PC-9 (cell line): ENCODE data around the gene ADM5.

Experiments used
- EZH2 ChIP-seq: fragments of 200-600 bp; sonication (generic); IDR thresholded peaks from 2 replicates; pipeline ENCODE4 v1.8.0; 2017; ENCODE audit warnings: antibody characterized with exemption, low read depth
- TF ChIP-seq, protein P1 (sequence below): fragments of 200-600 bp; sonication (generic); conservative IDR thresholded peaks from 2 replicates; pipeline ENCODE4 v1.6.1; 2017; ENCODE audit warnings: mixed run types, antibody characterized with exemption, mild to moderate bottlenecking, moderate library complexity

DNA sequence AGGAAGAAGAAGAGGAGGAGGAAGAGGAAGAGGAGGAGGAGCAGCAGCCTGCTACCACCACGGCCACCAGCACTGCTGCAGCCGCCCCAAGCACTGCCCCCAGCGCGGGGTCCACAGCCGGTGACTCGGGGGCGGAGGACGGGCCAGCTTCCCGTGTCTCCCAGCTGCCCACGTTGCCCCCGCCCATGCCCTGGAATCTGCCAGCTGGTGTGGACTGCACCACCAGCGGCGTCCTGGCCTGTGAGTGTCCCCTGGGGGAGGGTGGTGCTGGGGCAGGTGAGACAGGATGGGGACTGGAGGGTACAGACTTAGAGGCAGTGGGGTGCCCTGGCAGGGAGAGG is 36.0 kb upstream of the ADM5 start:
- TF ChIP-seq, protein P1, sequence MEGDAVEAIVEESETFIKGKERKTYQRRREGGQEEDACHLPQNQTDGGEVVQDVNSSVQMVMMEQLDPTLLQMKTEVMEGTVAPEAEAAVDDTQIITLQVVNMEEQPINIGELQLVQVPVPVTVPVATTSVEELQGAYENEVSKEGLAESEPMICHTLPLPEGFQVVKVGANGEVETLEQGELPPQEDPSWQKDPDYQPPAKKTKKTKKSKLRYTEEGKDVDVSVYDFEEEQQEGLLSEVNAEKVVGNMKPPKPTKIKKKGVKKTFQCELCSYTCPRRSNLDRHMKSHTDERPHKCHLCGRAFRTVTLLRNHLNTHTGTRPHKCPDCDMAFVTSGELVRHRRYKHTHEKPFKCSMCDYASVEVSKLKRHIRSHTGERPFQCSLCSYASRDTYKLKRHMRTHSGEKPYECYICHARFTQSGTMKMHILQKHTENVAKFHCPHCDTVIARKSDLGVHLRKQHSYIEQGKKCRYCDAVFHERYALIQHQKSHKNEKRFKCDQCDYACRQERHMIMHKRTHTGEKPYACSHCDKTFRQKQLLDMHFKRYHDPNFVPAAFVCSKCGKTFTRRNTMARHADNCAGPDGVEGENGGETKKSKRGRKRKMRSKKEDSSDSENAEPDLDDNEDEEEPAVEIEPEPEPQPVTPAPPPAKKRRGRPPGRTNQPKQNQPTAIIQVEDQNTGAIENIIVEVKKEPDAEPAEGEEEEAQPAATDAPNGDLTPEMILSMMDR = no peak
- TF ChIP-seq EZH2 = no peak
